IMR-90 (cell line): ENCODE results near the gene MLLT1. TPM values are rescaled to one million over a fixed set of nuclear protein-coding genes. Genes with fewer than 3 reads are reported as not detected.

Experiments
- ATAC-seq: fragments of 200-7000 bp; cut with Tn5 transposase; 2 replicates; pipeline ENCODE4 v1.9.1; 2020; ENCODE audit warnings: low read depth, mild to moderate bottlenecking, moderate library complexity
- BruUV-seq: library from RNA; stranded (reverse); fragments of 400-500 nt; replicated peaks from 2 replicates; lab custom pipeline; 2021; lab: Mats Ljungman, UMichigan
- CTCF ChIA-PET: fragments of 300-600 bp; formaldehyde crosslinking; extraction: SDS; loops from one replicate; lab custom pipeline; 2021; ENCODE audit warnings: antibody characterized with exemption; lab: Yijun Ruan, JAX
- POLR2A ChIA-PET: fragments of 300-600 bp; sonication (Branson Sonifier 250); formaldehyde crosslinking; loops from one replicate; lab custom pipeline; 2022; ENCODE audit warnings: antibody characterized with exemption; ENCODE audit not compliant: unreplicated experiment; lab: Charles Lee
- DNase-seq: peaks from one replicate; pipeline ENCODE4 v3.0.0; 2013
- H2AFZ ChIP-seq: replicated peaks from 2 replicates; pipeline ENCODE3; 2013; ENCODE audit warnings: low read length, mild to moderate bottlenecking; ENCODE audit not compliant: poor library complexity
- H2AK5ac ChIP-seq: 2 replicates; pipeline ENCODE4 v1.6.1; 2013; ENCODE audit warnings: low read depth, low read length, inconsistent platforms
- H2AK9ac ChIP-seq: replicated peaks from 2 replicates; pipeline ENCODE3; 2013; ENCODE audit warnings: mild to moderate bottlenecking, low read depth, low read length, moderate library complexity; ENCODE audit not compliant: poor library complexity
- H2BK120ac ChIP-seq: 2 replicates; pipeline ENCODE4 v1.6.1; 2013; ENCODE audit warnings: low read depth, low read length, inconsistent platforms
- H2BK15ac ChIP-seq: 3 replicates; pipeline ENCODE4 v1.6.1; 2013; ENCODE audit warnings: low read depth, low read length, inconsistent platforms
- H2BK20ac ChIP-seq: 2 replicates; pipeline ENCODE4 v1.6.1; 2013; ENCODE audit warnings: low read depth, mild to moderate bottlenecking, inconsistent platforms, low read length, moderate library complexity
- H2BK5ac ChIP-seq: 2 replicates; pipeline ENCODE4 v1.6.1; 2013; ENCODE audit warnings: mild to moderate bottlenecking, low read depth, low read length, inconsistent platforms; ENCODE audit not compliant: poor library complexity, severe bottlenecking
- H3K14ac ChIP-seq: replicated peaks from 2 replicates; pipeline ENCODE4 v1.6.1; 2013; ENCODE audit warnings: low read depth, low read length, inconsistent platforms
- H3K18ac ChIP-seq: 2 replicates; pipeline ENCODE4 v1.6.1; 2013; ENCODE audit warnings: low read depth, low read length, control low read depth
- H3K23ac ChIP-seq: 2 replicates; pipeline ENCODE4 v1.6.1; 2013; ENCODE audit warnings: low read depth, low read length, inconsistent platforms
- H3K27ac ChIP-seq: 2 replicates; pipeline ENCODE4 v1.5.1; 2013; ENCODE audit warnings: mild to moderate bottlenecking, control low read depth, low read length; ENCODE audit not compliant: insufficient read depth
- H3K27me3 ChIP-seq: 2 replicates; pipeline ENCODE4 v1.6.1; 2013; ENCODE audit warnings: low read length; ENCODE audit not compliant: control insufficient read depth, insufficient read depth
- H3K36me3 ChIP-seq: 2 replicates; pipeline ENCODE4 v1.6.1; 2013; ENCODE audit warnings: low read length, mixed read lengths; ENCODE audit not compliant: control insufficient read depth, insufficient read depth
- H3K4ac ChIP-seq: 2 replicates; pipeline ENCODE4 v1.6.1; 2013; ENCODE audit warnings: low read depth, low read length, inconsistent platforms
- H3K4me1 ChIP-seq: 2 replicates; pipeline ENCODE4 v1.6.1; 2013; ENCODE audit warnings: low read length, mixed read lengths; ENCODE audit not compliant: control insufficient read depth, insufficient read depth
- H3K4me2 ChIP-seq: 2 replicates; pipeline ENCODE4 v1.6.1; 2013; ENCODE audit warnings: low read depth, mild to moderate bottlenecking, control low read depth, low read length, moderate library complexity
- H3K4me3 ChIP-seq: 2 replicates; pipeline ENCODE4 v1.5.1; 2013; ENCODE audit warnings: low read depth, mild to moderate bottlenecking, control low read depth, low read length, moderate library complexity; ENCODE audit not compliant: insufficient read depth
- H3K56ac ChIP-seq: 2 replicates; pipeline ENCODE4 v1.6.1; 2013; ENCODE audit warnings: low read length, inconsistent platforms; ENCODE audit not compliant: insufficient read depth; ENCODE audit errors: extremely low read depth
- H3K79me1 ChIP-seq, 2 experiments: 2 replicates each; pipeline ENCODE4 v1.6.1; 2013; ENCODE audit warnings: low read length in 2 of 2, inconsistent platforms in 1 of 2, low read depth in 1 of 2
- H3K9ac ChIP-seq: 2 replicates; pipeline ENCODE4 v1.6.1; 2013; ENCODE audit warnings: low read depth, low read length, control low read depth
- H3K9me1 ChIP-seq: 2 replicates; pipeline ENCODE4 v1.6.1; 2013; ENCODE audit warnings: low read length, inconsistent platforms; ENCODE audit not compliant: insufficient read depth
- H3K9me3 ChIP-seq: 2 replicates; pipeline ENCODE4 v1.6.1; 2013; ENCODE audit warnings: low read length; ENCODE audit not compliant: control insufficient read depth, insufficient read depth
- H4K20me1 ChIP-seq: 2 replicates; pipeline ENCODE4 v1.6.1; 2013; ENCODE audit warnings: low read length, inconsistent platforms; ENCODE audit not compliant: insufficient read depth
- H4K5ac ChIP-seq: 2 replicates; pipeline ENCODE4 v1.6.1; 2013; ENCODE audit warnings: mild to moderate bottlenecking, low read depth, low read length, control low read depth
- H4K8ac ChIP-seq, 2 experiments: 2 replicates each; pipeline ENCODE4 v1.6.1; 2013; ENCODE audit warnings: low read depth in 2 of 2, low read length in 2 of 2, control low read depth in 1 of 2, inconsistent platforms in 1 of 2
- H4K91ac ChIP-seq: 2 replicates; pipeline ENCODE4 v1.6.1; 2013; ENCODE audit warnings: low read depth, low read length, inconsistent platforms; ENCODE audit not compliant: insufficient read depth
- CHD1 ChIP-seq: IDR thresholded peaks from 2 replicates; pipeline ENCODE4 v1.6.1; 2012; ENCODE audit warnings: low read depth, low read length, improper control_type of control experiment
- MAFK ChIP-seq: IDR thresholded peaks from 2 replicates; pipeline ENCODE4 v1.6.1; 2012; ENCODE audit warnings: low read depth, low read length, improper control_type of control experiment
- MAZ ChIP-seq: IDR thresholded peaks from 2 replicates; pipeline ENCODE4 v1.6.1; 2012; ENCODE audit warnings: low read depth, mild to moderate bottlenecking, low read length, improper control_type of control experiment, moderate library complexity, borderline replicate concordance
- NFE2L2 ChIP-seq: fragments of 150-350 bp; IDR thresholded peaks from 2 replicates; pipeline ENCODE4 v1.6.1; 2016; ENCODE audit warnings: low read depth, mild to moderate bottlenecking, low read length
- POLR2A ChIP-seq: IDR thresholded peaks from 2 replicates; pipeline ENCODE4 v1.6.1; 2012; ENCODE audit warnings: mild to moderate bottlenecking, low read depth, low read length
- RAD21 ChIP-seq: IDR thresholded peaks from 2 replicates; pipeline ENCODE4 v1.6.1; 2012; ENCODE audit warnings: low read length, improper control_type of control experiment
- RFX5 ChIP-seq: IDR thresholded peaks from 2 replicates; pipeline ENCODE4 v1.8.0; 2012; ENCODE audit warnings: low read depth, mild to moderate bottlenecking, low read length, moderate library complexity
- USF2 ChIP-seq: fragments of 150-350 bp; IDR thresholded peaks from 2 replicates; pipeline ENCODE4 v1.6.1; 2017; ENCODE audit warnings: mild to moderate bottlenecking, antibody characterized with exemption, low read length, low read depth
- WGBS, 2 experiments: methylation state at CpG; one replicate each; pipeline versions ENCODE4 v1.1.5 to v1.1.7; 2013; ENCODE audit warnings: missing lambda C conversion rate in 2 of 2; ENCODE audit not compliant: insufficient read length in 1 of 2; ENCODE audit errors: extremely low coverage in 2 of 2; 5-methylcytosine and 5-hydroxymethylcytosine counted together
- dilution Hi-C: fragments of 300-500 bp; cut with HindIII; formaldehyde crosslinking; loops from one replicate; pipeline ENCODE4 v1.14.3; 2018; ENCODE audit warnings: low sequenced_read_pairs; ENCODE audit not compliant: unreplicated experiment
- in situ Hi-C: fragments of 300-500 bp; cut with MboI; formaldehyde crosslinking; loops from 3 replicates; pipeline ENCODE4 v1.14.3; 2019; ENCODE audit warnings: low sequenced_read_pairs, inconsistent platforms, mixed read lengths
- intact Hi-C: fragments of 100-400 bp; cut with micrococcal nuclease; formaldehyde crosslinking; loops from 2 replicates; pipeline ENCODE4 v1.10.0; 2022
- polyA plus RNA-seq, 3 experiments: library from polyadenylated mRNA; depleted of rRNA; stranded (reverse); fragments of >200 nt; gene quantifications; 2 replicates each; pipeline ENCODE4 v1.2.3, GENCODE V29; 2012; ENCODE audit warnings: low replicate concordance in 1 of 3
- total RNA-seq: library from RNA; depleted of rRNA; stranded (reverse); fragments of >200 nt; gene quantifications from 2 replicates; pipeline ENCODE4 v1.2.3, GENCODE V29; 2012

The MLLT1 gene
- total and polyA plus RNA-seq, 2 of the 4 experiments (the other 2 are of a cell fraction) = 1.3 to 30.6 TPM

- no peak for TF ChIP-seq RFX5
- no peak for TF ChIP-seq NFE2L2
Measured at GRCh38 chr19:6278740-6279619, 795 bp downstream of the MLLT1 start (continued).

GRCh38 chr19:6278051-6278450 lies 1.7 kb downstream of the MLLT1 start:
- peaks cover 57% of the 10 kb centered on the region for H4K20me1 ChIP-seq
- in situ Hi-C loops (loop anchor here (10.0 kb wide), 1 partner anchor 53 kb away; no protein-coding TSS in a partner anchor), intact Hi-C loops (no loop called here), dilution Hi-C loops (no loop called here)
- H3K27me3 ChIP-seq = no peaks in the 10 kb centered on the region
- no TSS peak for BruUV-seq
- no peak overlapping the region for H4K5ac ChIP-seq
- no peak overlapping the region for H4K8ac ChIP-seq
- no peak overlapping the region for H3K9ac ChIP-seq
- H2AFZ ChIP-seq = no peak overlapping the region
- peaks cover 39% of the 10 kb centered on the region for H3K4me1 ChIP-seq
- H2AK9ac ChIP-seq = no peak overlapping the region
- TF ChIP-seq RAD21 = no peak
- no peak for TF ChIP-seq MAFK
- no peak for TF ChIP-seq USF2
- no peak for TF ChIP-seq RFX5
- TF ChIP-seq CHD1 = no peak
- no peak for TF ChIP-seq POLR2A
- TF ChIP-seq MAZ = no peak
- DNase-seq = no peak
- no peak overlapping the region for H2BK120ac ChIP-seq
- no peak overlapping the region for H2BK5ac ChIP-seq
- no peak overlapping the region for H4K91ac ChIP-seq
- no peak overlapping the region for H2BK15ac ChIP-seq
- H3K56ac ChIP-seq = no peak overlapping the region
- no peak overlapping the region for H3K18ac ChIP-seq
- peaks cover 24 to 58% of the 10 kb centered on the region in 2 experiments for H3K79me1 ChIP-seq
- no peak for ATAC-seq
- WGBS, 2 experiments = 40% methylated on average over 3 of the region's 9 CpGs; no CpG with 5 or more reads in 1 of the 2 experiments
- peak overlapping the region; percentile 76; the same call in 1 of the 2 replicates for H3K4me3 ChIP-seq
- H3K14ac ChIP-seq = peak overlapping the region; percentile 88; the same call in 1 of the 2 replicates
- H3K36me3 ChIP-seq = peaks cover 3% of the 10 kb centered on the region; the same call in 1 of the 2 replicates
- H2BK20ac ChIP-seq = no peak overlapping the region
- ChIA-PET POLR2A (no interaction called here), CTCF (no interaction called here)
- H3K9me1 ChIP-seq = peaks cover 35% of the 10 kb centered on the region
- 0 out of 2 replicates have a peak overlapping the region, but pooled peaks have one; percentile 90 for H3K23ac ChIP-seq
- peak overlapping the region; percentile 9 for H2AK5ac ChIP-seq
- no peaks in the 10 kb centered on the region for H3K9me3 ChIP-seq
- H3K4ac ChIP-seq = peak overlapping the region; percentile 52; the same call in 1 of the 2 replicates
- no peak overlapping the region for H3K27ac ChIP-seq
- peak overlapping the region; percentile 79 for H3K4me2 ChIP-seq
